IPS-15b (cell line): ENCODE data around the gene ESYT1.

Source experiments
- H3K27me3 ChIP-seq: one replicate; pipeline ENCODE4 v1.6.1; 2013; ENCODE audit warnings: low read length; ENCODE audit not compliant: control insufficient read depth, insufficient read depth
- H3K36me3 ChIP-seq: one replicate; pipeline ENCODE4 v1.6.1; 2013; ENCODE audit warnings: low read length; ENCODE audit not compliant: control insufficient read depth, insufficient read depth
- H3K4me1 ChIP-seq: one replicate; pipeline ENCODE4 v1.6.1; 2013; ENCODE audit warnings: mild to moderate bottlenecking, low read length; ENCODE audit not compliant: control insufficient read depth, insufficient read depth
- H3K4me3 ChIP-seq: one replicate; pipeline ENCODE4 v1.5.1; 2013; ENCODE audit warnings: low read depth, low read length
- H3K9ac ChIP-seq: one replicate; pipeline ENCODE4 v1.6.1; 2013; ENCODE audit warnings: low read depth, mild to moderate bottlenecking, low read length
- H3K9me3 ChIP-seq: one replicate; pipeline ENCODE4 v1.6.1; 2013; ENCODE audit warnings: mild to moderate bottlenecking, low read length; ENCODE audit not compliant: control insufficient read depth, insufficient read depth

ESYT1 gene

DNA sequence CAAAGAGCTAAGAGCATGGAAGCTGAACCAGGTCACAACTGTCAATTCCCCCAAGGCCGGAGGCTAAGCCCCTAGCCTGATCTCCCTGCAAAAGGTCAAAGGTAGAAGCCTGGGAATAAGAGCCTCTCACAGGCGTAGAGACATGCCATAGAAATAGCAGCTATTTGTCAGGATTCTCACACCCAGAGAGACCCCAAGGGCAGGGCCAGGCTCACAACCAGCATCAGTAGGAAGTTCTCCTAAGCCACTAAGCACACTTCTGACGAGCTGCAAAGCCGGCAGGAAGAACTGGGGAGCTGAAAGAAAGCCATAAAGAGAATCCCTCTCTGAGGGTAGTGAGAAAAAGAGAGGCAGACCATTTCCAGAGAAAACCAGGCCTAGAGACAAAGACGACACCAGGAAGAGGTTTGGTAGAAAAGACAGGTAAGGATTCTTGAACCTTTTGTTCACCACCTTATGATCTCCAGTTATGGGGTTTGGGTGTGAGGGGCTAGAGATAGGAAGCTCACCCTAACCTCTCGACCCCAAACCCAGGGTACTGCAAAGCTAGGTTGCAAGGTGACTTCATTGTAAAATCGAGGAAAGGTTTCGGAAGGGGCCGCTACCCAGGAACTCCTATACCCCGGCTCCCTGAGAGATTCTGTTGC lies 60.2 kb downstream of the ESYT1 start:
- no peaks in the 10 kb centered on the region for H3K9me3 ChIP-seq
- H3K36me3 ChIP-seq = peaks cover 26% of the 10 kb centered on the region
- no peaks in the 10 kb centered on the region for H3K27me3 ChIP-seq
- peak overlapping the region; percentile 71 for H3K9ac ChIP-seq
- peak overlapping the region; percentile 82 for H3K4me3 ChIP-seq
- H3K4me1 ChIP-seq = peaks cover 8% of the 10 kb centered on the region

GRCh38 chr12:56188778-56189098 lies 60.7 kb downstream of the ESYT1 start:
- Histone ChIP-seq H3K9me3 (no peaks in the 10 kb centered on the region), H3K4me3 (peak overlapping the region; percentile 82), H3K9ac (peak overlapping the region; percentile 71), H3K36me3 (peaks cover 21% of the 10 kb centered on the region), H3K27me3 (no peaks in the 10 kb centered on the region), H3K4me1 (peaks cover 8% of the 10 kb centered on the region)

GRCh38 chr12:56189099-56189917 lies 61.2 kb downstream of the ESYT1 start, which contains the start of gene SMARCC2:
TSS of gene SMARCC2 (minus strand) at chr12:56189483. CDS start at chr12:56189461, 22 bp downstream.
- H3K9me3 ChIP-seq = no peaks in the 10 kb centered on the region
- peak within 1 kb of the TSS; percentile 94 for H3K4me3 ChIP-seq

DNA sequence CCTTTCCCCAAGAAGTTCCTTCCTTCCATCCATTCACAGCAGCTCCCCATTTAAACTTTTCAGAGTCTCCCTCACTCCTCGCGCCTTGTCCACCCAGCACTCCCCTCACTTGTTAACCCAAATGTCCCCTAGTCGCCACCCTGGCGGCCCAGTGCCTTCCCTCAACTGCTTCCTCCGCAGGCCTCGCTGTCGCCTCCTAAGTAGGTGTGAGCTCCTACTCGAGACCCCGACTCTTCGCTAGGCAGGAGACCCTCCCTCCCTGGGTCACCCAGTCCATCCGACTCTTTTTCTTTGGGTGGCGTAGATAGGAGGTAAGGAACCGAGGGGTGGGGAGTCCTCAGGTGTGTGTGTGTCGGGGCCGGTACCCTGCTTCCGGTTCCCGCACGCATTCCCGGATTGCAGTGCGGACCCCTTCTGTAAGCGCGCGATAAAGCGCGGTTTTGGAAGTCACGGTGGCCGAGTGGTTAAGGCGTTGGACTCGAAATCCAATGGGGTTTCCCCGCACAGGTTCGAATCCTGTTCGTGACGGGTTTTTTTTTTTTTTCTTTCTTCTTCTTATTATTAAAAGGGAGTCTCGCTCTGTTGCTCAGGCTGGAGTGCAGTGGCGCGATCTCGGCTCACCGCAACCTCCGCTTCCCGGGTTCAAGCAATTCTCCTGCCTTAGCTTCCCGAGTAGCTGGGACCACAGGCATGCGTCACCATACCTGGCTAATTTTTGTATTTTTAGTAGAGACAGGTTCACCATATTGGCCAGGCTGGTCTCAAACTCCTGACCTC lies 62.0 kb downstream of the ESYT1 start:
- Histone ChIP-seq H3K9ac (peak overlapping the region; percentile 93), H3K4me1 (peaks cover 8% of the 10 kb centered on the region), H3K4me3 (peak overlapping the region; percentile 94), H3K36me3 (peaks cover 9% of the 10 kb centered on the region), H3K9me3 (no peaks in the 10 kb centered on the region), H3K27me3 (no peaks in the 10 kb centered on the region)

More at GRCh38 chr12:56189099-56189917, 61.2 kb downstream of the ESYT1 start, which contains the start of gene SMARCC2:
- Histone ChIP-seq H3K36me3 (peaks cover 16% of the 10 kb centered on the region), H3K27me3 (no peaks in the 10 kb centered on the region), H3K9ac (peak within 1 kb of the TSS; percentile 93), H3K4me1 (peaks cover 8% of the 10 kb centered on the region)

DNA sequence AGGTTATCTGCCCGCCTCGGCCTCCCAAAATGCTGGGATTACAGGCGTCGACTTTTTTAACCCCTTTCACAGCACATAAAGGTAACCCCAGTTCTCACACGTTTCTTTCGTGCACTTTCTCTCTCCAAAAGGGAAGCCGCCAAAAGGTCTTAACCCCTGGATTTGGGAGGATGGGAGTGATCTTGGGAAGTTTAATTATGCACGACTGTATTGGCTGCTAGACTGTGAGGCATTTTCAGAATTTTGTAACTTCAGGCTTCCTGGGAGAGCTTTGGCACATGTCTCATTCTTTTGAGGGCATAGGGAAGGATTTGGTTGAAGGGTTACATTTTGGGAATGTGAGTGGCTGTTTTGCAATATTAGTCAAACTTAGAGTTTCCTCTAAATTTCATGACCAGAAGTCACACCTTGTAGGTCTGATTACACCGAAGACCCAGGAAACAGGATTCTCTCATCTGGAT lies 62.7 kb downstream of the ESYT1 start:
- Histone ChIP-seq H3K27me3 (no peaks in the 10 kb centered on the region), H3K9ac (peak overlapping the region; percentile 68), H3K36me3 (peaks cover 5% of the 10 kb centered on the region), H3K4me1 (peaks cover 8% of the 10 kb centered on the region), H3K4me3 (peak overlapping the region; percentile 94), H3K9me3 (no peaks in the 10 kb centered on the region)

GRCh38 chr12:56192582-56192981 lies 64.5 kb downstream of the ESYT1 start:
- no peaks in the 10 kb centered on the region for H3K9me3 ChIP-seq
- H3K9ac ChIP-seq = no peak overlapping the region
- peaks cover 8% of the 10 kb centered on the region for H3K4me1 ChIP-seq
- no peak overlapping the region for H3K4me3 ChIP-seq
- H3K36me3 ChIP-seq = no peaks in the 10 kb centered on the region
- H3K27me3 ChIP-seq = no peaks in the 10 kb centered on the region

GRCh38 chr12:56193025-56193578 lies 65.0 kb downstream of the ESYT1 start:
- peaks cover 4% of the 10 kb centered on the region for H3K4me1 ChIP-seq
- no peaks in the 10 kb centered on the region for H3K9me3 ChIP-seq
- no peak overlapping the region for H3K4me3 ChIP-seq
- H3K9ac ChIP-seq = no peak overlapping the region
- no peaks in the 10 kb centered on the region for H3K36me3 ChIP-seq
- no peaks in the 10 kb centered on the region for H3K27me3 ChIP-seq
